Astrocyte of the cerebellum (primary cell): ENCODE data around the gene CDK18.

Experiments
- DNase-seq: peaks from one replicate; pipeline ENCODE4 v3.0.0-alpha.2; 2011; ENCODE audit warnings: low read depth
- H3K4me3 ChIP-seq: 2 replicates; pipeline ENCODE4 v1.5.1; 2011; ENCODE audit warnings: mild to moderate bottlenecking, low read depth, low read length, moderate library complexity
- in situ Hi-C: cut with HindIII; loops from 2 replicates; pipeline ENCODE4 v1.10.0; 2017; ENCODE audit warnings: low sequenced_read_pairs
- TF ChIP-seq, protein P1 (sequence below): IDR thresholded peaks from 2 replicates; pipeline ENCODE4 v1.5.1; 2012; ENCODE audit warnings: low read length, low read depth, moderate library complexity, mild to moderate bottlenecking; ENCODE audit errors: missing control alignments

The CDK18 gene

GRCh38 chr1:205575294-205575885 lies 70.9 kb downstream of the CDK18 start:
- TF ChIP-seq, protein P1, sequence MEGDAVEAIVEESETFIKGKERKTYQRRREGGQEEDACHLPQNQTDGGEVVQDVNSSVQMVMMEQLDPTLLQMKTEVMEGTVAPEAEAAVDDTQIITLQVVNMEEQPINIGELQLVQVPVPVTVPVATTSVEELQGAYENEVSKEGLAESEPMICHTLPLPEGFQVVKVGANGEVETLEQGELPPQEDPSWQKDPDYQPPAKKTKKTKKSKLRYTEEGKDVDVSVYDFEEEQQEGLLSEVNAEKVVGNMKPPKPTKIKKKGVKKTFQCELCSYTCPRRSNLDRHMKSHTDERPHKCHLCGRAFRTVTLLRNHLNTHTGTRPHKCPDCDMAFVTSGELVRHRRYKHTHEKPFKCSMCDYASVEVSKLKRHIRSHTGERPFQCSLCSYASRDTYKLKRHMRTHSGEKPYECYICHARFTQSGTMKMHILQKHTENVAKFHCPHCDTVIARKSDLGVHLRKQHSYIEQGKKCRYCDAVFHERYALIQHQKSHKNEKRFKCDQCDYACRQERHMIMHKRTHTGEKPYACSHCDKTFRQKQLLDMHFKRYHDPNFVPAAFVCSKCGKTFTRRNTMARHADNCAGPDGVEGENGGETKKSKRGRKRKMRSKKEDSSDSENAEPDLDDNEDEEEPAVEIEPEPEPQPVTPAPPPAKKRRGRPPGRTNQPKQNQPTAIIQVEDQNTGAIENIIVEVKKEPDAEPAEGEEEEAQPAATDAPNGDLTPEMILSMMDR = no peak
- in situ Hi-C loops = no loop called here
- H3K4me3 ChIP-seq = no peak overlapping the region
- no peak for DNase-seq

DNA sequence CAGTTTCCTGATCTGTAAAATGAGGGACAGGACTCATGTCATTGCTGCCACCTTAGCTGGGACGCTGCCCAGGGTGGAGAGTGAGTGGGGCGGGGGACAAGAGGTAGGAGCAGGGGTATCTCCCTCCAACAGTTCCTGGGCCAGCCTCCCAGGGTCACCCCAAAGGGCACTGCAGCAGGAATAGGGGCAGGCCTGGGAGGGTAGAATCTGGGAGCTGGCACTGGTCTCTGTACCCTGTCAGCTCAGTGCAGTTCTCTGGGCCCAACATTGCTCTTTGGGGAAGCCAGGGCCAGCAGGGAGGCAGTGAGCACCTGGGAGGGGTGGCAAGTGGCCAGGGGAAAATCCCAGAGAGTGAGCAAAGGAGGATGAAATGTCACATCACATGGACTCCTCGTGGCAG lies 71.5 kb downstream of the CDK18 start:
- no peak for DNase-seq
- in situ Hi-C loops = no loop called here
- TF ChIP-seq, protein P1 = no peak
- H3K4me3 ChIP-seq = no peak overlapping the region

DNA sequence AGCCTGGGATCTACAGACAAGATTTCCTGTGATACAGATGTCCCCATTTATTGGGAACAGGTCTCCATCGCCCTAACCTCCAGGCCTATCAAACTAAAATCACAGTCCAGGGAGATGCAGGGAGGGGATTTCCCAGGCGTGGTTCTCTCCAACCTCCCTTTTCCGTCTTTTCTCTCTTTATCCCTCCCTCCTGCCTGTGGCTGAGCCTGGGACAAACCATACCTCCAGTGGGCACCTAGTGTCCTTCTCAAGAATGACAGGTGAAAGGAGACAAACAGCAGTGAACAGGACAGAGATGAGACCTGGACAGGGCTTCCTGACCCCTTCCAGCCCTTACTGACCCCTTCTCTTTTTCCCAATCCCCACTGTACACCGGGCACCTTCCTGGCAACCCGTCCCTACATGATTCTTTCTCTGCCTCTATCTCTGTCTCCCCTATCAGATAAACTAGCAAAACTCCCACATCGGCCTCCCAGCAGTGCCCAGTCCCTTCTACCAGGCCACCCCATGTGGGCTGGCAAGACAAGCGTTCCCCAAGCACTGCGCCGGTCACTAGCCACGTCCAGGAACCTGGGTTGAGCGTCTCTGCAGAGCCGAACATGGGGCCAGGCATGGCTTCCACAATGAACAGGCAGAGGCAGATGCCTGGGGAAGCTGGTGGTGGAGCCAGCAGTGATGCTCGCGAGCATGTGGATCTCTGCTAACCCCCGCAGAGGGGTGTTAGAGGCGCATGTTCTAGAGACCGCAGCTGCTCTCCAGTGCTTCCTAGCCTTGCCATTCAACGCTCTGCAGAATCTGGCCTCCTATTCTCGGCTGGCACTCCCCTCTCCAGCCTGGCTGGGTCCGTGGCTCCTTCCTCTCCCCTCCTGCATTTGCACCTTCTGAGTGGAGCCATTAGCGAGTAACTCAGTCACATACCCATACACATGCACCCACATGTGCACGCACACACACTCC lies 72.6 kb downstream of the CDK18 start:
- TF ChIP-seq, protein P1 = no peak
- in situ Hi-C loops = no loop called here
- H3K4me3 ChIP-seq = no peak overlapping the region
- DNase-seq = no peak

GRCh38 chr1:205577874-205578658 lies 73.6 kb downstream of the CDK18 start:
- H3K4me3 ChIP-seq = no peak overlapping the region
- TF ChIP-seq, protein P1 = no peak
- in situ Hi-C loops = no loop called here
- no peak for DNase-seq

- in situ Hi-C loops = no loop called here
- no peak overlapping the region for H3K4me3 ChIP-seq
- no peak for DNase-seq
- TF ChIP-seq, protein P1 = no peak
Observed at GRCh38 chr1:205578780-205579571, 74.5 kb downstream of the CDK18 start.
